Measurements from ENCODE around the gene PCDHGB6. TPM values are rescaled to one million over a fixed set of nuclear protein-coding genes. Genes with fewer than 3 reads are reported as not detected.

PCDHGB6 gene
- total RNA-seq, 1 experiment from 2014 or later, result 0.22 TPM

DNA sequence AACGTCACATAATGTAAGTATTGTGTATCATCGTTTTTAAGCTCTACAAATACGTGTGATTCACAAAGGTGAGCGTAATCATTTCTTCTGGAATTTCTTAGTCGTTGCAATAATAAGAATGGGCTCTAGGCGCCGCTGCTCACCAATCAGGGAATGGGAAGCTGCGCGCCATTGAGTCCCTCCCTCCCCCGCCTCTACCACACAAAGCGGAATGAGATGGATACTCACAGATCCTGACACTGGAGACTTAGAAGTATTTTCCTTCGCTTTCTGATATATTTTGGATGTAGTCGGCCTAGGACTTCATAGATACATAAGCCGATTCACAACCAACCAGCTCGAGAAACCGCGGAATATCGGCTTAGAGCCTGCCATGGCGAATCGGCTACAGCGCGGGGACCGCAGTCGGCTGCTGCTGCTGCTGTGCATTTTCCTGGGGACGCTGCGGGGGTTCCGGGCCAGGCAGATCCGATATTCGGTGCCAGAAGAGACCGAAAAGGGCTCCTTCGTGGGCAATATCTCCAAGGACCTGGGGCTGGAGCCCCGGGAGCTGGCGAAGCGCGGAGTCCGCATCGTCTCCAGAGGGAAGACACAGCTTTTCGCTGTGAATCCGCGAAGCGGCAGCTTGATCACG is 13.2 kb downstream of the PCDHGB6 start, which contains the start of gene PCDHGA11:
Gene PCDHGA11, plus strand, starts transcription at position 197 of the 634 bp plus-strand sequence. Its CDS starts 177 bp downstream, at position 374.
- TF ChIP-seq RAD21 (IDR thresholded peaks at IDR 0.05; ENCODE audit: low read depth), result peak; percentile 59
- TF ChIP-seq, protein P1, sequence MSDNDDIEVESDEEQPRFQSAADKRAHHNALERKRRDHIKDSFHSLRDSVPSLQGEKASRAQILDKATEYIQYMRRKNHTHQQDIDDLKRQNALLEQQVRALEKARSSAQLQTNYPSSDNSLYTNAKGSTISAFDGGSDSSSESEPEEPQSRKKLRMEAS (IDR thresholded peaks at IDR 0.05), result no peak
- TF ChIP-seq, protein P2, sequence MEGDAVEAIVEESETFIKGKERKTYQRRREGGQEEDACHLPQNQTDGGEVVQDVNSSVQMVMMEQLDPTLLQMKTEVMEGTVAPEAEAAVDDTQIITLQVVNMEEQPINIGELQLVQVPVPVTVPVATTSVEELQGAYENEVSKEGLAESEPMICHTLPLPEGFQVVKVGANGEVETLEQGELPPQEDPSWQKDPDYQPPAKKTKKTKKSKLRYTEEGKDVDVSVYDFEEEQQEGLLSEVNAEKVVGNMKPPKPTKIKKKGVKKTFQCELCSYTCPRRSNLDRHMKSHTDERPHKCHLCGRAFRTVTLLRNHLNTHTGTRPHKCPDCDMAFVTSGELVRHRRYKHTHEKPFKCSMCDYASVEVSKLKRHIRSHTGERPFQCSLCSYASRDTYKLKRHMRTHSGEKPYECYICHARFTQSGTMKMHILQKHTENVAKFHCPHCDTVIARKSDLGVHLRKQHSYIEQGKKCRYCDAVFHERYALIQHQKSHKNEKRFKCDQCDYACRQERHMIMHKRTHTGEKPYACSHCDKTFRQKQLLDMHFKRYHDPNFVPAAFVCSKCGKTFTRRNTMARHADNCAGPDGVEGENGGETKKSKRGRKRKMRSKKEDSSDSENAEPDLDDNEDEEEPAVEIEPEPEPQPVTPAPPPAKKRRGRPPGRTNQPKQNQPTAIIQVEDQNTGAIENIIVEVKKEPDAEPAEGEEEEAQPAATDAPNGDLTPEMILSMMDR (IDR thresholded peaks at IDR 0.05 in 2 of 3, conservative IDR thresholded peaks at IDR 0.05 in 1 of 3; ENCODE audit: borderline replicate concordance in 1 of 3, insufficient read depth in 1 of 3, low read depth in 2 of 3, low read length in 2 of 3), result peak; percentile 31 to 48 (median 42); a peak in 3 of 6 replicates
- BruUV-seq (replicated peaks), result no TSS peak
- no peaks in the 10 kb centered on the region for H3K9me2 ChIP-seq (ENCODE audit: insufficient read depth)
- H3K4me3 ChIP-seq (replicated peaks in 1 of 2; ENCODE audit: low read depth in 1 of 2, low read length in 2 of 2), result no peak within 1 kb of the TSS
- ChIA-PET RAD21 (ENCODE audit: low non-redundant PET in 1 of 2, low total read pairs in 2 of 2, uncharacterized antibody in 2 of 2, unreplicated experiment in 2 of 2) (no interaction called here), POLR2A (no interaction called here), CTCF (interaction anchor here (0.7 to 1.9 kb wide), 5 partner anchors 8 to 143 kb away, joined by 5 to 11 read pairs (median 6); partner anchors contain the start of gene PCDHGA10)
- no peak within 1 kb of the TSS for H3K4me2 ChIP-seq (ENCODE audit: low read length)
- no peak within 1 kb of the TSS for H3K9ac ChIP-seq (ENCODE audit: low read length)
- no peaks in the 10 kb centered on the region for H3K4me1 ChIP-seq (ENCODE audit: control insufficient read depth in 1 of 2, insufficient read depth in 2 of 2, low read length in 2 of 2)
- no peak within 1 kb of the TSS for H3K27ac ChIP-seq (ENCODE audit: low read depth, low read length)
- no peaks in the 10 kb centered on the region for H4K20me1 ChIP-seq (ENCODE audit: insufficient read depth)
- no peaks in the 10 kb centered on the region for H3K36me3 ChIP-seq (ENCODE audit: control insufficient read depth in 1 of 2, insufficient read depth in 2 of 2, low read length in 2 of 2)
- DNase-seq (ENCODE audit: low read depth, low spot score) (peak; percentile 4), ATAC-seq (no peak)
- no peak within 1 kb of the TSS for H2AFZ ChIP-seq (ENCODE audit: low read depth, low read length, poor library complexity, severe bottlenecking)
- no peaks in the 10 kb centered on the region for H3K79me2 ChIP-seq (ENCODE audit: insufficient read depth, low read length)
- intact Hi-C loops (cut with micrococcal nuclease), result no loop called here
- peaks cover 4 to 22% of the 10 kb centered on the region in 2 experiments; a peak in 2 of 4 replicates for H3K9me3 ChIP-seq (ENCODE audit: control insufficient read depth in 1 of 2, insufficient read depth in 1 of 2, low read depth in 1 of 2, low read length in 2 of 2)
- H3K27me3 ChIP-seq (ENCODE audit: insufficient read depth, low read length), result no peaks in the 10 kb centered on the region

DNA sequence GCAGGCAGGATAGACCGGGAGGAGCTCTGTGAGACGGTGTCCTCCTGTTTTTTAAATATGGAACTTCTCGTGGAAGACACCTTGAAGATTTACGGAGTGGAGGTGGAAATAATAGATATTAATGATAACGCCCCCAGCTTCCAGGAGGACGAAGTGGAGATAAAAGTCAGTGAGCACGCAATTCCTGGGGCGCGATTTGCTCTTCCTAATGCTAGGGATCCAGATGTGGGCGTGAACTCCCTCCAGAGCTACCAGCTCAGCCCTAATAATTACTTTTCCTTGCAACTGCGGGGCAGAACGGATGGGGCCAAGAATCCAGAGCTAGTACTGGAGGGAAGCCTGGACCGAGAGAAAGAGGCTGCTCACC is 13.7 kb downstream of the PCDHGB6 start:
- intact Hi-C loops (cut with micrococcal nuclease), result no loop called here
- POLR2A ChIA-PET, result no interaction called here
- no peak overlapping the region for H3K4me3 ChIP-seq (replicated peaks in 1 of 2; ENCODE audit: low read depth in 1 of 2, low read length in 2 of 2)

More for the DNA sequence above, 13.7 kb downstream of the PCDHGB6 start:
- no peaks in the 10 kb centered on the region for H3K36me3 ChIP-seq (ENCODE audit: control insufficient read depth in 1 of 2, insufficient read depth in 2 of 2, low read length in 2 of 2)
- DNase-seq (ENCODE audit: low read depth, low spot score) (no peak), ATAC-seq (no peak)
- H3K4me2 ChIP-seq (ENCODE audit: low read length), result no peak overlapping the region
- BruUV-seq (replicated peaks), result no TSS peak
- H3K27ac ChIP-seq (ENCODE audit: low read depth, low read length), result no peak overlapping the region
- TF ChIP-seq CEBPB (IDR thresholded peaks at IDR 0.05; ENCODE audit: low read depth) (no peak), POLR2AphosphoS5 (IDR thresholded peaks at IDR 0.05; ENCODE audit: low read depth, low read length) (no peak)
- CTCF ChIA-PET, result interaction anchor here (1.0 to 1.9 kb wide), 4 partner anchors 9 to 143 kb away, joined by 5 to 11 read pairs (median 6); partner anchors contain the start of gene PCDHGA10
- H3K79me2 ChIP-seq (ENCODE audit: insufficient read depth, low read length), result no peaks in the 10 kb centered on the region
- no peaks in the 10 kb centered on the region for H3K9me2 ChIP-seq (ENCODE audit: insufficient read depth)
- RAD21 ChIA-PET (ENCODE audit: low non-redundant PET in 1 of 2, low total read pairs in 2 of 2, uncharacterized antibody in 2 of 2, unreplicated experiment in 2 of 2), result no interaction called here
- H3K9me3 ChIP-seq (ENCODE audit: control insufficient read depth in 1 of 2, insufficient read depth in 1 of 2, low read depth in 1 of 2, low read length in 2 of 2), result peaks cover 4 to 22% of the 10 kb centered on the region in 2 experiments; a peak in 2 of 4 replicates
- H3K27me3 ChIP-seq (ENCODE audit: insufficient read depth, low read length), result no peaks in the 10 kb centered on the region
- H4K20me1 ChIP-seq (ENCODE audit: insufficient read depth), result no peaks in the 10 kb centered on the region
- no peak overlapping the region for H3K9ac ChIP-seq (ENCODE audit: low read length)
- H2AFZ ChIP-seq (ENCODE audit: low read depth, low read length, poor library complexity, severe bottlenecking), result no peak overlapping the region
- H3K4me1 ChIP-seq (ENCODE audit: control insufficient read depth in 1 of 2, insufficient read depth in 2 of 2, low read length in 2 of 2), result no peaks in the 10 kb centered on the region

Data from HCT116 (cell line).